HG03439 (cell line): Measurements from ENCODE around the gene EPHB3.
"Not testable (repeated sequence)": the region's sequence is repeated elsewhere in the genome, so short reads cannot be mapped to it uniquely, and the experiment has no call there.

Source experiments
- ATAC-seq: cut with Tn5 transposase; IDR thresholded peaks from one replicate; pipeline ENCODE4 v1.9.1; 2021; ENCODE audit warnings: mild to moderate bottlenecking, moderate library complexity; ENCODE audit not compliant: unreplicated experiment

The EPHB3 gene

DNA sequence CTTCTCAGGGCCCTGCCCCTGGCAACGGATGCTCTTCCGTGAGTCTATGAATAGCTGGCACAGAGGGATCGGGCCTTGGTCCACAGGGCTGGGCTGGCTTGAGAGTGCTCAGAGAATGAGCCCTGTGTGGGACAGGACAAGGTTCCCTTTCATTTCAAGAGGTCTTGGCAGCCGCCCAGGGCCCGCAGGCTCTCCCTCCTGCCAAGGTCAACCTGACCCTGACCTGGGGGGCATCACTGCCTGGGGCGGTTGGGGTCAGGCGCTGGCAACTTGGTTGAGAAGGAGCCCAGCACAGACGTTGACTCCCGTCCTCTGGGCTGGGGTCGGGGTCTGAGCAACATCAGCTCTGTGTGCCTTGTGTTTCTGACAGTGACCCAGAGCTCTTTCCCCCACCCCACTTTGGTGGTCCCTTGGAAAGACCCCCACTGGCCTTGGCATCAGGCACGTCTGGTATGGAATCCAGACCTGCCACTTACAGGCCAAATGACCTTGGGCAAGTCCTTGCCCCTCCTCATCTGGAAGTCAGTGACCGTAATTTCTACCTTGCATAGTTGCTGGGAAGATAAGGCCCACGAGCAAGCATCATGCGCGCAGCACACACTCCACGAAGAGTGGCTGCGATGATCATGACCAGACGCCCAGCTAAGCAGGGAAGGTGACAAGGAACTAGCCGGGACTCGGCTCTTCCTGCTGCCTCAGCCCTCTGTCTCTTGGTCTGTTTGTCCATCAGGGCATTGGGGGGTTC is 36.4 kb downstream of the EPHB3 start:
- no peak for ATAC-seq

DNA sequence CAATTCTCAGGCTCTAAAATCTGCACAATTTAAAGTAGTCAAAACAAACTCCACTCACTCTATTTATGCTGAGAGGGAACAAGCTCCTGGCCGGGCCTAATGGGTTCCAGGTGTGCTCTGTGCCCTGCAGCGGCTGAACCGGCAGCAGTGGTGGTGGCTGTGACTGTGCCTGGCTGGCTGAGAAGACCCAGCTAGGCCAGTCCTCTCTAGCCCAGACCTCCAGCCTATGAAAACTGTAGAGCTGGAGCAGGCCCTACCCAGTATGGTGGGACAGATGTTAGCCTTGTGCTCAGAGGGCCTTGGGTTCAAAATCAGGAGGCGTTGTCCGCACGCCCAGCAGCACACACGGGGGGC is 37.0 kb downstream of the EPHB3 start:
- no peak for ATAC-seq

DNA sequence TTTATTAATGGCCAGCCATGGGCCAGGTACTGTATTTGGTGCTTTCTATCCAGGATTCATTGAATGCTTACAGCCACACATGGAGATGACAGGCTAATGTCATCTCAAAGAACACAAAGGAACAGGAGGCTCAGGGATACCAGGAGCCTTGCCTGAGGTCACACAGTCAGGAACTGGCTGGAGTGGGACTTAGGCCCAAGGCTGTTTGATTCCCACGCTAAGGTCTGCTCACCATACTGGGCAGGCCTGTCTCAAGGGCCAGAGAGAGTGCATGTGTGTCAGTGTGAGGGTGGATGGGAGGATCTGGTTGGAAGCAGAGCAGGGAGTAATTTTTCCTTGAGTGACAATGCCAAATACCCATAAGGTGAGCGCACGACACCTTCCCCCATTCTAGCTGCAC is 37.6 kb downstream of the EPHB3 start:
- no peak for ATAC-seq

DNA sequence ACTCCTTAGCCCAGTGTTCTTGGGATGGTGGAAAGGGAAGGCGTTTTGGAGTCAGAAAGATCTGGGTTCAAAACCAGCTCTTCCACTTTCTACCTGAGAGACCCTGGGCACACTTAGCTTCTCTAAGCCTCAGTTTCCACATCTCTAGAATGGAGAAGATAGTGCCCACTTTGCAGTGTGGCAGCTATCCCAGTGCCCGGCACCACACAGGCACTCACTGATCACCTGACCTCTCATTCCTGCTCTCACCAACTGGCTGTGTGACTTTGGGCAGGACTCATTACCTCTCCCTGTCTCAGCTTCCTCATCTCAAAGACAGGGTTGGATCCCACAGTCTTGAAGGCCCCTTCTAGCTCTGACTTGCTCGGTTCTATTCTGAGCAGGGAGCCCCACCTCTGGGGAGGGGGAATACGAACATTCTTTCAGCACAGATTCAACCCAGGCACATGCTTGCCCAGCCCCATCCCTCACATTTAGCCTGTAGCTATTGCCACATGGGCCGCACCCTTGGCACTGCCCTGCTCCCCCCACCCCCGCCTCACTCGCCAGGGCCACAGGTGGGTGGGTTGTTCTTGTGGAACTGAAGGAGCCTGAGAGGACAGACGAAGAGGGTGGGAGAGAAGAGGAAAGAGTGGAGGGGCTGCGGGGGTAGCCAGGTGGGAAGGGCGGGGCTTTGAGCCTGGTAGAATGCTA is 39.2 kb downstream of the EPHB3 start:
- no peak for ATAC-seq

DNA sequence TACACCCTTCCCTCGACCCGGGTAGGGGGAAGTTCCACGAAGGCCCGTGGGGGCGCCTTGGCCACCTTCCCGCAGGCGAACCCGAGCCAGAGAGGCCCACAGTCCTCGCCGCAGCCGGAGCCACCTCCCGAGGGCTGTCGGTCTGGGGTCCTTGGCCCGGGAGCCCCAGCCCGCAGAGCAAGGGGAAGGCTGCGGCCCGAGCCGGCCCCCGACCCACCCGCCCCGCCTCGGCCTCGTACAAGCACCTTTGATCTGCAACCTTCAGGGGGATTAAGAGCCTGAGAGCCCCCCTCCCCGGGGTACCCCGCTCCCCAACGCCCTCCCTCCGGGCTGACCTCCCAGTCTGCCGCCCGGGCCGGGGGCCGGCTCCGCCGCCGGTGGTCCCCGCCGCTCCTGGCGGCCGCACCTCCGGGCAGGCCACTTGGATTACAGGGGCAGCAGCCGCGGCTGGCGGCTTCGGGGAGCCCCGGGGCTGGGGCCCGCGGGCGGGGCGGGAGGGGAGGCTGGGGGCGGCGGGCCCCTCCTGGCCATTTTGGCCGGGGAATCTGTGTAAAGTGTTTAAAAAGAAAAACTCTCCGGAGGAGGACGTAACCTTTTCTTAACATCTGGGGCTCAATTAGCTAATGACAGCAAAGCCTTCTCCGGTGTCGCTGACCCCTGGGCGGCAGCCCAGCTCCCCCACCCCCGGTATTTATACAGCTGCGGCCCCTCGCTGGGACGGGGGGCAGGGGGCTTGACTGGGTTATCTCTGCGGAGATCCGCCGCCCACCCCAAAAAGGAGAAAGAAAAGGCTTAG is 40.2 kb downstream of the EPHB3 start:
- no peak for ATAC-seq

DNA sequence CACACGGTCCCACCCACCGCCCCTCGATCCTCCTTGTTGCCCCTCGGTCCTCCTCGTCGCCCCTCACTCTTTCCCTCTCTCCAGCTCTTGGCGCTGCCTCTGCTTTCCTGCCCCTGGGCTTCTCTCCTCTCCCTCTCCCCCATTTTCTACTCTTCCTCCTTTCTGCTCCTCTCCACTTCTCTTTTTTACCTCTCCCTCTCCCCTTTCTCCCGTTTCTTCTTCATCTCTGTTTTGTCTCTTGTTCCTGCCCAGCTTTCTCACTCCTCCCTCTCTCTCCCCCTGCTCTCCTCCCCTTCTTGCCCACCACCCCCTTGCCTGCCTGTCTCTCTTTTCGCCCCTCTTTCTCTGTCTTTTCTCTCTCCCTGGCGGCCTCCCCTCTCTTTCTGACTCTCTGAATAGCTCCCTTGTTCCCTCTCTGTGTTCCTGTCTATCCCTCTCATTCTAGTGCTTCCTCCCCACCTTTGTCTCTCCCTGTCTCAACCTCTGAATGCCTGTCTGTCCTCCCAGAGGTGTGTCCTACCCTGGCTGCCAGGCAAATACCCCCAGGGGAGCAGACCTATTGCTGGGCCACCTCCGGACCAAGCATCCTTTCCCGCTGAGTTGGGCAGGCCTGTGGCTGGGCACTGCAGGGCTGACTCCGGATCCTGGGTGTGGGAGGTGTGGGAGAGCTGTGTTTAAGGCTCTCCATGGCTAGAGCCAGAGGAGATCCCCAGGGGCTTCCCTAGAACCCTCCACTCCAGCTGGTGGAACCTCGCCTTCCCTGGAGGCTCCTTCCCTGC is 41.0 kb downstream of the EPHB3 start:
- ATAC-seq = no peak

DNA sequence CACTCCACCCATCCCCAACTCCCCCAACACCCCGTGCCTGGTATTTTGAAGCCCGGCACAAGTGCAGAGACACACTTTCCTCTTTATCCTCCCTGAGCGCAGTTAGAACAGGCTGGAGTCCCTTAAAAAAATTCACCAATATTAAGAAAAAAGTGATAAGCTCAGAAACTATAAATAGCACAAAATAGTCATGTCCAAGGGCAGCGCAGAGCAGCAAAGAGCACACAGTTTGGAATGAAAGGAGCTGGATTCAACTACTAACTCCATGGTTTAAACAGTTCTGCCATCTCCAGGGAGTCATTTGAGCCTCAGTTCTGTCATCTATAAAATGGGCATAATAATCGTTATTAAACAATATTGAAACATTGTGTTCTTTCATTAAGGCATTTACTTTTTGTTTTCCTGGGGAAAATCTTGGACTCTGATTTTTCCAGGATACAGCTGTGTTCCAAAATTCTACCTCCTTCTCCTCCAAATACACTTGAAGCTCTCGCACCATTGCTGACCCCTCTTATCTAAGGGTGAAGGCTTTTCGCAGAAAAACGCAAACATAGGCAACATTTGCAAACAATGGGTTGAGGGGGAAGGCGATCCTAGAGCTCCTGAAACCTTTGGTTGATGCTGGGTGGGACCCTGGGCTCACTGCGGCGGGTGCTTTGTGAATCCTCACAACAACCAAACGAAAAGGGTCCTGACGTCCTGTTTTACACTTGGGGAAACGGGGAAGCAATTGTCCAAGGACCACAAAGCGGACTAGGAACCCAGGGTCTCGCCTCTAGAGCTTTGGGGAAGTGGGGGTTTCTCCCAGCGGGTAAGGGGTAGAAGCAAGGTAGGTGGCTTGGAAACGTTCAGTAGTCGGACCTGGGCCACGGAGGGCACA is 41.8 kb downstream of the EPHB3 start:
- no peak for ATAC-seq

DNA sequence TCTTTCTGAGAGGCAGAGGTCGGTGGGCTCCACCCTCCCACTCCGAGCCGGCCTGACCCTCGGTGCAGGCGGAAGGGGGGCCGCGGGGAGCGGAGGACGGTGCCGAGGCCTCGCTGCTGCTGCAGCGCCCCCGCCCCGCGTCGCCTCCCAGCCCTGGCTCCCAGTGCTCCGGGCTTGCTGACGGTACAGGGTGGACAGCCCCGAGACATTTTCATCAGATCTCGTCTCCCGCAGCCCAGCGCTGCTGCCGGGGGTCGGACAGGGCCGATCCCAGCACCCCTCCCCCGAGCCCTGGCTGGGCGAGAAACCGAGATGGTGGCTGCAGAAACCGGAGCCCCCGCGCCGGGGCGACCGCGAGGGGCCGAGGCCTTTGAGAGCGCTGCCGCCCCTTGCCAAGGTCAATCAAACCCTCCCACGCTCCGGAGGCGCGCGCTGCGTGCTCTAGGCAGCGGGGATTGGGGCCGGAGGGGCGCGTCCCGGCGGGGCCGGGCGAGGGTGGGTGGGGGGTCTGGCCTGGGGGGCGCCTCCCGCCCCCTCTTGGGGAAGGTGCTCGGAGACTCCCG is 42.5 kb downstream of the EPHB3 start:
- no peak for ATAC-seq

DNA sequence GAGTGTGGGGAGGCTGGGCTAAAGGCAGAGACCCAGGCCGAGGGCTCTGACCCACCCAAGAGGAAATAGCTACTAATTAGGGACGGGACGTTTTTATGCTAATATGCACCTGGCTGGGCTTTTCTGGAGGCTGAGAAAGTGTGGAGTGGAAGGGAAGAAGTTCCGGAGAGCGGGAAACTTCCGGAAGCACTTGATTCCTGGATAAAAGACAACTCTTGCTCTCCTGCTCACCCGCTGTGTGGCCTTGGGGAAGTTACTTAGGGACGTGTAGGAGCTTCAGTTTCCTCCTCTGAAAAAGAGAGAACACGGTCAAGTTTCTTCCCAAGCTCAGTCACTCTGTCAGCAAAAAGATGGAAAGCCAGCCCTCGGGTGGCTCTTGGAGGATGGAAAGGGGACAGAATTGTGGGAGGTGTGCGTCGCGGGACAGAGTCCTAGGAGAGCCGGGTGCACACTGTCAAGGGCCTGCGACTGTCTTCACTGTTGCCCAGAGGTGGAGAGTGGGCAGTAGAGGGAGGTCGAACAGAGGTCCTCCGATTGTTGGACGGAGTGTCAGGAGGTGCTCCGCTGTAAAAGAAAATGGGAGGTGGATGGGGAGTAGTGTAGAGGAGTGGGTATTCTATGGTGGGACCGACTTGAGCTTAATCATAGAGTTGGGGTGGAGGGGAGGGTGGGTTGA is 43.2 kb downstream of the EPHB3 start:
- ATAC-seq = no peak

DNA sequence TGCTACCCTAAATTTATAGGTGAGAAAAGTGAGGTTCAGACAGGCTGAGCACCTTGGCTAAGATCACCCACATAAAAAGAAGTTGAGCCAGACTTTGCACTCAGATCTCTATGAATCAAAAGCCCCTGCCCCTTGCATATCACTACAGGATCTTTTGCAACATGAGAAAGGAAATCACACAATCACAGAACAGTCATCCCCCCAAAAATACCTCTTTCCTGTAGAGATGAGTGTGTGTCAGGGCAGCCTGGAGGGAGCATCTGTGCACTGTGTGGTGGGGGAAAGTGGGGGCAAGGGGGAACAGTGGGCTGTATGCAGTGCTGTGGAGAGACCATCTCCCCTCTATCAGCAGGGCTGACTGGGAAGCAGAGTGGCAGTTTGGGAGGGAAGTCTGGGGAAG is 46.6 kb downstream of the EPHB3 start:
- no peak for ATAC-seq

DNA sequence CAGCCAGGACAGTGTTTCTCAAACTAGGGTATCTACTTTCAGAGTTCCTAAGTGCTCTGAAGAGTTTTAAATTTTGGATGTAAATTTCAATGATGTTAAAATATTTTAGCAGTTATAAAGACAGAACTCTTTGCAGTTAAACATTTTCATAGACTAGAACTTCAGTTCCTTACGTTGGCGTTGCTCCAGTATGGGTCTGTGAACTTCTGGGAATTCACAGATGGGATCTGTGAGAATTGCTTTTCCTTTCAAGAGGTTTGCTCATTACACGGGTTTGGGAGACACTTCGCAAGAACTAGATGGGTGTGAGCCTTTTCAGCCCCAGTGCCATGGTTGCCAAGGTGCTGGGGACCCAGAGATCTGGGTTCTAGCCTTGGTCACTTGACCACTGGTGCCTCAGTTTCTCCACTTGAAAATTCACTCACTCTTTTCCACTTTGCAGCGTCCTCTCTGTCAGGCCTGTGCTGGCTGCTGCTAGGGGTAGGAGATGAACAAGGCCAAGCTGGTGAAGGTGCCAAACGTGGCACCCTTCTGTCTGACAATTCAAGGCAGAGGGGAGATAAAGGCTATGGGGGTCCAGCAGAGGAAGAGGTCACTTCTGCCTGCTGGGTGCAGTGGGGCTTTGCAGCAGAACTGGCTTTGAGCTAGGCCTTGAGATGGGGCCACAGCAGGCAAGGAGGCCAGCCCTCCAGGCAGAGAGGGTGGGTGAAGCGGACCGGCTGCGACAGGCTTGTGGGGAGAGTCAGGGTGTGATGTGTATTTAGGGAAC is 48.1 kb downstream of the EPHB3 start:
- no peak for ATAC-seq

DNA sequence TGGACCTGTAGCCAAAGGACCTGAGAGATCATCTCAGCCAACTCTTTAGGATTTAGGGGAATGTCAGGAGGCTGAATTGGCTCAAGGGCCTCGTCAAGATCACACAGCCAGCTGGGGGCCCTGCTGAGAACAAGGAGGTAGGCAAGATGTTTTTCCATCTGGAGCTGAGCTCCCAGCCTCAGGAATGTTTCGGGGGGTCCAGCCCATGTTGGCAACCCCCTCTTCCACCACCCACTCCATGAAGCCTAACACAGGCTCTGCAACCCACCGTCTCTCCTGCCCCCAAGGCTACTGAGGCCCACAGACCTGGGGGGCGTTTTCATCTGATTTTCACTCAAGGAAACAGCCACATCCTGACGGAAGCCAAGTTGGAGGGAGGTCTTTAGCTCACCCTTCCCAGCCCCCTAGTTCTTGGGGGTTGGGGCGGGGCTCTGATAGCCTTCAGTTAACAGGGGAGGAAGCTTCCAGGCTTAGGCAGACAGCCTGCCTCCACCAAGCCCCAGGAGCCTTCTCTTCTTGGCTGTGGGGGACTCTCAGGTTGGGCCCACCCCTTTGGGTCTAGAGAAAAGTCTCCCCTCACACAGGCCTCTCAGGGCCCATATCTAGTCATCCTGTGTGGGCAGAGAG is 48.8 kb downstream of the EPHB3 start:
- no peak for ATAC-seq

DNA sequence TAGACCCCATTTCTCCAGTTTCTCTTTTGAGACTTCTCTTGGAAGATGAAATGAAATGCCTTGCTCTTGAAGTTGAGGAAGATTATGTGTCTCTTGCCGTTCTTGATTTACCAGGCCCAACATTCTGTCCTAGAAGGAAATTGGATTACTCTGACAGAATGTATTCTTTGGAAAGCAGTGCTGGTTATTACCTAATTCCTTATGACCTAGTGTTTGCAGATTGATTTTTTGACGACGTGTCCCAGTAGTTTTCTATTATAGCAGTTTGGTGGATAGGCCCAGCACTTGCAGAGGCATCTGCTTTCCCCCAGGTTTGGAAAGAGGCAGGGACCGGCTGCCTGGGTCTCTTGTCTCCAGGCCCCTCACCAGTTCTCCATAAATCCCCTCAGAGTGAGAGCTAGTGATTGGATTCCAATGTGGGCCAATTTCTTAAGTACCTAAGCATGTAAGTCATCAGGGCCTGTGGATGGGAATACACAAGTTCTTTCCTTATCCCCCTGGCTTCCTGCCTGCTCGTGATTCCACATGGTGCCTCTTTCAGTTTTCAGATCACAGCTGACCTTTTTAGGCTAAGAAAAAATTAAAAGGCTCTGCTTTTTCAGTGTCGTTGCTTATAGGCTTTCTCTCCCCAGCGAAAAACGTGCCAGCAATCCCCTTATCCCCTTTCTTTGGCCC is 50.2 kb downstream of the EPHB3 start:
- no peak for ATAC-seq

DNA sequence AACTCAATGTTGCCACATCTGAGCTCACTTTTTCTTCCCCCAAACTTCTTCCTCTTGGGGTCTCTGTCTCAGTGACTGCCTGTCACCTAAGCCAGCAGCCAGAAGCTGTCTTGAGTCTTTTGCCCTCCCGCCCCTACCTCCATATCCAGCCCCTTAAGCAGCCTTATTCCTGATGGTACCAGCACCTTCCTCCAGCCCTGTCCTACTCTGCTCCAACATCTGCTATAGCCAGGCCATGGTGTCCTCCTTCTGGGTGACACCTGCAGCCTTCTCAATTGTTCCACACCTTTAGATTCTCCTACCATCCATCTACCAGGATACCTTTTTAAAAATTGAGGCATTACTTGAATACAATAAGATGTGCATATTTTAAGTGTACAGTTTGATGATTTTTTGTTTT is 53.8 kb downstream of the EPHB3 start:
- no peak for ATAC-seq

DNA sequence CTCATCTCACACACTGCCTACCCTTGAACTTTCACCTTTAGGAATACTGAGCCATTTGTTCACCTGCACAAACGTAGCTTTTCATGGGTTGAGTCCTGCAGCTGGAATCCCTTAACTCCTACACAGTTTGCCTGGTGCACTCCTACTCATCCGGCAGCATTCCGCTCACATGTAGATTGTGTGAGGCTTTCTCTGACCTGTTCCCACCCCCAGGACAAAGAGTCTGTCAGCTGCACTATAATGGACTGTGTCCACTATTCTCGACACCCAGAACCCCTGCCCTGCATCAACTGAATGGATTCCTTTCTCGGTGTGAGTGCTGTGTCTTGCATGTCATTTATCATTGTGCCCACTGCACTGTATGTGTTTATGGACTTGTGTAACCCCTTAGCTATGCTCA is 54.9 kb downstream of the EPHB3 start:
- no peak for ATAC-seq

DNA sequence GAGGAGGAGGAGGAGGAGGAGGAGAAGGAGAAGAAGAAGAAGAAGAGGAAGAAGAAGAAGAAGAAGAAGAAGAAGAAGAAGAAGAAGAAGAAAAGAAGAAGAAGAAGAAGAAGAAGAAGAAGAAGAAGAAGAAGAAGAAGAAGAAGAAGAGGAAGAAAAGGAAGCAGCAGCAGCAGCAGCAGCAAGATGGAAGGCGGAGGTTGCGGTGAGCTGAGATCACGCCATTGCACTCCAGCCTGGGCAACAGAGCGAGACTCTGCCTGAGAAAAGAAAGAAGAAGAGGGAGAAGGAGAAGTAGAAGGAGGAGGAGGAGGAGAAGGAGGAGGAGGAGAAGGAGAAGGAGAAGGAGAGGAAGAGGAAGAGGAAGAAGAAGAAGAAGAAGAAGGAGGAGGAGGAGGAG is 55.7 kb downstream of the EPHB3 start:
- not testable (repeated sequence) for ATAC-seq

DNA sequence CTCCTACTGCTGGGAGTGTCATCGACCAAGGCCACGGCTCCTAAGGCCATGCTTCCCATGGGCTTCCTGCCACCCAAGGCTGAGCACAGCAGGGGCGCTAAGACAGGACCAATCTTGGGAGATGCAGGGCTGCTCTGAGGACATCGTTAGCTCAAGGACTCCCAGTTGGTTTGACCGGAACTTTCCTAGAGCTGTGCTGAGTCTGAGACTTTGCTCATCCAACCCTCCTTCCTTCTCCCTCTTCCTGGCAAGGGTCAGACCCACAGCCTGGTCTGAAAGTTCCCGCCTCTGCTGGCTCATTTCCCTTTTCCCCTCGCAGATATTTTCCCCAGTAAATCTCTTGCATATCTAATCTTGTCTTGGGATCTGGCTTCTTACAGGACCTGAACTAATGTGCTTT is 57.2 kb downstream of the EPHB3 start:
- no peak for ATAC-seq

DNA sequence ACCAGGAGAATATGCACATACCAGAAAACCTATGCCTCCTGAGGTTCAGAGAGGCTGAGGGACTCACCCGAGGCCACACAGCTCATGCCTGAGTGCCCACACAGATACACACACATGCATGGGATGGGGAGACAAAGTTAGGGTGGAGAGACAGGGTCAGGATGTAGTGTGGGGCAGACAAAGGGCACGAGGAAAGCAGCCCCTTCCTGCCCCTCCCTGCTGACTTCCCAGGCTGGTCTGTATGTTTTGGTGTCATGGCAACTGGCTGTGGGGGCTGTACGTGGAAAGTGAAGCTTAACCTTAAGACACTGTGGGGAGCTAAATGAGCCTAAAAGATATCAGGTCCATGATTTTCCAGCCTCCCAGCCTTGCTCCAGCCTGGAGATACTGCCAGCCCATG is 57.8 kb downstream of the EPHB3 start:
- ATAC-seq = no peak
